Measurements from ENCODE around the gene GSTCD.
"Not testable (repeated sequence)": the region's sequence is repeated elsewhere in the genome, so short reads cannot be mapped to it uniquely, and the experiment has no call there.

The GSTCD gene

DNA sequence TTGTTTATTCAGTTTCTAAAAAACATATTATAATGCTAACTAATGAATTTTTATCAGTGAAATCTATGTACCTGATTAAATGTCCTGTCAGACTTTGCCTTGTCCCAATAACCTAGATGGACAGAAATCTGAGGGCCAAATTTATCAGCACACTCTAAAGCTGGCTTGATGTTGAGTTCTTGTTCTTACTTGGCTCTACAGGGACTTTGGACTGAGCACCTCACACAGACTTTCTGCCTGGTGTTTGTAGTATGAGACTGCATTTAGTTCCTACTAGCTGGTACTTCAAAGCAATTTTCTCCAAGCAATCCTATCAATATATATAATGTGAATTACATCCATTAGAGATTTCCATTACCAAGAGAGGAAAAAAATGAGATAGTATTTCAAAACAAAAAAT lies 37.9 kb upstream of the GSTCD start:
- ChIA-PET POLR2A (no interaction called here), CTCF (no interaction called here)
- TF ChIP-seq TARDBP (IDR thresholded peaks at IDR 0.05) (no peak), FOXK2 (IDR thresholded peaks at IDR 0.05) (no peak), HDGF (IDR thresholded peaks at IDR 0.05; ENCODE audit: borderline replicate concordance) (no peak), L3MBTL2 (conservative IDR thresholded peaks at IDR 0.05) (no peak), ARNT (IDR thresholded peaks at IDR 0.05) (no peak), ELF4 (IDR thresholded peaks at IDR 0.05) (no peak), FOXM1 (IDR thresholded peaks at IDR 0.05; ENCODE audit: borderline replicate concordance) (no peak), CTBP1 (IDR thresholded peaks at IDR 0.05; ENCODE audit: borderline replicate concordance) (no peak), FOXA1 (IDR thresholded peaks at IDR 0.05) (no peak), LEF1 (IDR thresholded peaks at IDR 0.05; ENCODE audit: borderline replicate concordance) (no peak), ZNF384 (IDR thresholded peaks at IDR 0.05) (no peak), PKNOX1 (IDR thresholded peaks at IDR 0.05) (no peak), NFRKB (IDR thresholded peaks at IDR 0.05) (no peak)
- no peak for DNase-seq (ENCODE audit: extremely low spot score)

DNA sequence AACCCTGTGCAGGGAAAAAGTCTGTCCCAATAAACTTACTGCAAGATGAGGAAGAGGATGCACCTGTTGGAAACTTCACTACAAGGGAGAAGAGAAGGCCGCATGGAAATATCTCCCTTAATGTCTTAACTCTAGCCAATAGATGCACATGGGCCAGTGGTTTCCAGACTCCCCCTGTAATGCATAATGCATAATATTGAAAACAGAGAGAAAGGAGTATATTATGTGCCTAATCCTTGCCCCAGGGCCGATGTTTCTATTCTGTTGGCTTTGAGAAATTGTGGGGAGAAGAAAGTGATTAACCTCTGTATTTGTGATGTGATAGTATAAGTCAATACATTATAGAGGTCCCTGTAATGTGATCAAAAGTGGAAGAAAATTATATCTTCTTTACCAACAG lies 37.3 kb upstream of the GSTCD start:
- CTCF ChIA-PET, result no interaction called here
- TF ChIP-seq ELF4 (IDR thresholded peaks at IDR 0.05) (no peak), ZNF384 (IDR thresholded peaks at IDR 0.05) (no peak), NFRKB (IDR thresholded peaks at IDR 0.05) (no peak), SP1 (IDR thresholded peaks at IDR 0.05) (no peak)

GRCh38 chr4:105674011-105674410 lies 34.6 kb upstream of the GSTCD start:
- ChIA-PET POLR2A (no interaction called here), CTCF (no interaction called here)
- TF ChIP-seq L3MBTL2 (conservative IDR thresholded peaks at IDR 0.05), result no peak
- no peak for TF ChIP-seq TARDBP (IDR thresholded peaks at IDR 0.05)
- TF ChIP-seq HDGF (IDR thresholded peaks at IDR 0.05; ENCODE audit: borderline replicate concordance), result no peak
- TF ChIP-seq BHLHE40 (IDR thresholded peaks at IDR 0.05; ENCODE audit: borderline replicate concordance), result no peak
- no peak for TF ChIP-seq FOXK2 (IDR thresholded peaks at IDR 0.05)
- TF ChIP-seq SUZ12 (IDR thresholded peaks at IDR 0.05), result no peak
- TF ChIP-seq PKNOX1 (IDR thresholded peaks at IDR 0.05), result no peak
- DNase-seq (ENCODE audit: extremely low spot score), result no peak

More for the DNA sequence above, 37.3 kb upstream of the GSTCD start:
- POLR2A ChIA-PET, result no interaction called here
- no peak for DNase-seq (ENCODE audit: extremely low spot score)

GRCh38 chr4:105677709-105678108 lies 30.9 kb upstream of the GSTCD start:
- no peak for TF ChIP-seq SP1 (IDR thresholded peaks at IDR 0.05)
- TF ChIP-seq PKNOX1 (IDR thresholded peaks at IDR 0.05), result peak; percentile 15; the same call in 1 of the 2 replicates
- POLR2A ChIA-PET, result no interaction called here
- no peak for DNase-seq (ENCODE audit: extremely low spot score)
- CTCF ChIA-PET, result interaction anchor here (0.6 kb wide), 1 partner anchor 416 kb away, joined by 3 read pairs; no protein-coding TSS in a partner anchor

DNA sequence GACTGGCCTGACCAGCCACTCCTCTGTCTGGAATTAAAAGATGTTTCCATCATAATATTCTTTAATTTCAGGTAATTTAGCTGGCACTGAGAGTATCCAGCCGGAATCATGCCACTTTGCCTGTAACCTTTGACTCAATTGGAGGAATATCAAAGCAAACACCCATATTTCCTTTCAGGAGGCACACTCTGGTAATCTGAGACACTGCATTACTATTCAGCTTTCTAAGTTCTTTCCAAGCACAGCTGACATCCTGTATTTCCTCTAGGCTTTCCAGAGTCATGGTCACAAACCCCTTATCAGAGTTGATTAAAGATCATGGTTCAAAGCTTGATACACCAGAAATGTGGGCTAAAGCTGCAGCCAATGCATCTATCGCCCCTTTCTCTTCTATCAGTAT lies 29.4 kb upstream of the GSTCD start:
- ChIA-PET POLR2A (no interaction called here), CTCF (no interaction called here)

DNA sequence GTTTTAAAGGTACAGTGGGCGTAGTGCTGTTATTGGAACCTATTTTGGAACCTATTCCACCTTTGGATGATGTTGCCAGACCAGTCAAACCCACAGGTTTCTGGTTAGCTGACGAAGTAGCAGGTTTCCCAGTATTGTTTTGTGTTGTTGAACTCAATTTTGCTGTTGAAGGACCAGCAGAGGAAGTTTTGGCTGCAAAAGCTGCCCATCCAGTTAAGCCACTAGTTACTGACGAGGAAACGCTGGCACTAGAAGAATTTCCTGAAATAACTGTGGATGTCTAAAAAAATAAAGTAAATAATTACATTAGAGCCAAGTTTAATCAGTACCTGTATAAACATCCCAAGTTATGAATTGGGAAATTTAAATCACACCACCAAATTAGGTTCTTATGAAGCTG lies 25.5 kb upstream of the GSTCD start:
- POLR2A ChIA-PET, result no interaction called here
- DNase-seq (ENCODE audit: extremely low spot score), result no peak
- TF ChIP-seq ZNF384 (IDR thresholded peaks at IDR 0.05), result no peak
- no peak for TF ChIP-seq SP1 (IDR thresholded peaks at IDR 0.05)
- TF ChIP-seq FOXA1 (IDR thresholded peaks at IDR 0.05), result no peak
- no peak for TF ChIP-seq LEF1 (IDR thresholded peaks at IDR 0.05; ENCODE audit: borderline replicate concordance)
- no peak for TF ChIP-seq L3MBTL2 (conservative IDR thresholded peaks at IDR 0.05)
- no peak for TF ChIP-seq CTBP1 (IDR thresholded peaks at IDR 0.05; ENCODE audit: borderline replicate concordance)
- no peak for TF ChIP-seq NFRKB (IDR thresholded peaks at IDR 0.05)
- no peak for TF ChIP-seq SUZ12 (IDR thresholded peaks at IDR 0.05)
- TF ChIP-seq BHLHE40 (IDR thresholded peaks at IDR 0.05; ENCODE audit: borderline replicate concordance), result no peak
- TF ChIP-seq ARNT (IDR thresholded peaks at IDR 0.05), result no peak
- no peak for TF ChIP-seq FOXM1 (IDR thresholded peaks at IDR 0.05; ENCODE audit: borderline replicate concordance)
- TF ChIP-seq FOXK2 (IDR thresholded peaks at IDR 0.05), result no peak
- TF ChIP-seq TARDBP (IDR thresholded peaks at IDR 0.05), result no peak
- no peak for TF ChIP-seq HDGF (IDR thresholded peaks at IDR 0.05; ENCODE audit: borderline replicate concordance)
- no peak for TF ChIP-seq ELF4 (IDR thresholded peaks at IDR 0.05)
- no peak for TF ChIP-seq PKNOX1 (IDR thresholded peaks at IDR 0.05)
- CTCF ChIA-PET, result no interaction called here

More for the DNA sequence above, 29.4 kb upstream of the GSTCD start:
- no peak for DNase-seq (ENCODE audit: extremely low spot score)
- TF ChIP-seq SP1 (IDR thresholded peaks at IDR 0.05) (no peak), FOXK2 (IDR thresholded peaks at IDR 0.05) (no peak), CTBP1 (IDR thresholded peaks at IDR 0.05; ENCODE audit: borderline replicate concordance) (no peak), L3MBTL2 (conservative IDR thresholded peaks at IDR 0.05) (no peak)

DNA sequence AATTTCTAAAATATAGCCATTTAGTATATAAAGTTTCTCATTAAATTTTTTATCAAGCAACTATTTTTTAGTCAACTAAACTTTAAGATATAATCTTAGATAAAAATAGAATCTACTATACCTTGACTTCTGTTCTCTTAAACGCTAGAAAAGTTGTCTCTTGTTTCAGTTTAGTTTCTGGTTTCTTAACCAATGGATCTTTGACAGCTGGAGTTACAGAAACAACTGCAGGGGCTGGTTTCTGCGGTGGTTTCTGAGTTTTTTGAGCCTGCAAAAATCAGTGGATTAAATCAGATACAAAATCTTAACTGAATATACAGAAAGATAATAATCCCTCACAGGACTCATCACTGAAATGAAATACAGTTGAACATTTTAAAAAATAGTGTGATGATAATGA lies 22.0 kb upstream of the GSTCD start:
- POLR2A ChIA-PET, result no interaction called here
- TF ChIP-seq ZNF384 (IDR thresholded peaks at IDR 0.05) (no peak), TARDBP (IDR thresholded peaks at IDR 0.05) (no peak), BHLHE40 (IDR thresholded peaks at IDR 0.05; ENCODE audit: borderline replicate concordance) (no peak), FOXA1 (IDR thresholded peaks at IDR 0.05) (no peak), HDGF (IDR thresholded peaks at IDR 0.05; ENCODE audit: borderline replicate concordance) (no peak), ELF4 (IDR thresholded peaks at IDR 0.05) (no peak), LEF1 (IDR thresholded peaks at IDR 0.05; ENCODE audit: borderline replicate concordance) (no peak), FOXM1 (IDR thresholded peaks at IDR 0.05; ENCODE audit: borderline replicate concordance) (no peak), PKNOX1 (IDR thresholded peaks at IDR 0.05) (no peak), SUZ12 (IDR thresholded peaks at IDR 0.05) (no peak), SP1 (IDR thresholded peaks at IDR 0.05) (no peak), ARNT (IDR thresholded peaks at IDR 0.05) (no peak), FOXK2 (IDR thresholded peaks at IDR 0.05) (no peak)
- CTCF ChIA-PET, result no interaction called here
- no peak for DNase-seq (ENCODE audit: extremely low spot score)

DNA sequence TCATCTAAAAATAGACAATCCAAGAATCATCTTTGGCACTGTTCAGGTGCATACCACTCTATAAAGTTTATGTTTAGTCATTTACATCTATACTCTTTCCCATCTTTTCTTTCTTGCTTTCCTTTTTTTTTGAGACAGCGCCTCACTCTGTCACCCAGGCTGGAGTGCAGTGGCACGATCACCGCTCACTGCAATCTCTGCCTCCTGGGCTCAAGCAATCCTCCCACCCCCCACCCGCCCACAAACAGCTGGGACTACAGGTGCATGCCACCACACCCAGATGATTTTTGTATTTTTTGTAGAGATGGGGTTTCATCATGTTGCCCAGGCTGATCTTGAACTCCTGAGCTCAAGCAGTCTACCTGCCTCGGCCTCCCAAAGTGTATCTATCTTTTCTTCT lies 13.8 kb upstream of the GSTCD start:
- DNase-seq (ENCODE audit: extremely low spot score); POLR2A ChIA-PET; CTCF ChIA-PET: not testable (repeated sequence)

DNA sequence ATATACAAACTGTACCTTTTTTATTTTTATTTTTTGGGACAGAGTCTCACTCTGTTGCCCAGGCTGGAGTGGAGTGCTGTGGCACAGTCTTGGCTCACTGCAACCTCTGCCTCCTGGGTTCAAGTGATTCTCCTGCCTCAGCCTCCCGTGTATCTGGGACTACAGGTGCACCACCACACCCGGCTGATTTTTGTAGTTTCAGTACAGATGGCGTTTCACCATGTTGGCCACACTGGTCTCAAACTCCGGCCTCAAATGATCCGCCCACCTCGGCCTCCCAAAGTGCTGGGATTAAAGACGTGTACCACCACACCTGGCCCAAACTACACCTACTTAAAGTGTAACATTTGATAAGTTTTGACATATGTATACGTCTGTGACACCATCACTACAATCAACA lies 12.8 kb upstream of the GSTCD start:
- POLR2A ChIA-PET; DNase-seq (ENCODE audit: extremely low spot score); CTCF ChIA-PET: not testable (repeated sequence)
